ENCODE results near the gene BHMT2. TPM values are rescaled to one million over a fixed set of nuclear protein-coding genes. Genes with fewer than 3 reads are reported as not detected.
A peak's percentile ranks its signal among the peaks of the same experiment; 100 is the strongest.

Gene BHMT2
- total and polyA plus RNA-seq, 2 experiments from 2014 or later: 1.7 to 1.9 TPM

DNA sequence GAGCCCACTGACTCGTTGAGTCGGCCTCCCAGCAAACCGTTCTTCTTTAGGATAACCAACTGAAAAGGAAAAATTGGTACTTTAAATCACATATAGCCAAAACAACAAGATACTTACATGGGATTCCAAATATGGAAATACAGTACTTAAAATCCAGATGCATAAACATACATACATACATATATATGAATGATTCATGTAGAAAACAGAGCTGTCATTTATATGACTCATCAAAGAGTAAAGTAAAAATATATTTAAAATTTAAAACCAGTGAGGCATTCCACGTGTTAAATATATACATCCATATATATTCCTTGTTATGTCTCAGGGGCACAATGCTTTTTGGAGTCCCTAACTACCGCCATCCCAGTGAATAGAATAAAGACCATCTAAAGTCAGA, 36.8 kb upstream of the BHMT2 start (continued):
- TF ChIP-seq, protein P1, sequence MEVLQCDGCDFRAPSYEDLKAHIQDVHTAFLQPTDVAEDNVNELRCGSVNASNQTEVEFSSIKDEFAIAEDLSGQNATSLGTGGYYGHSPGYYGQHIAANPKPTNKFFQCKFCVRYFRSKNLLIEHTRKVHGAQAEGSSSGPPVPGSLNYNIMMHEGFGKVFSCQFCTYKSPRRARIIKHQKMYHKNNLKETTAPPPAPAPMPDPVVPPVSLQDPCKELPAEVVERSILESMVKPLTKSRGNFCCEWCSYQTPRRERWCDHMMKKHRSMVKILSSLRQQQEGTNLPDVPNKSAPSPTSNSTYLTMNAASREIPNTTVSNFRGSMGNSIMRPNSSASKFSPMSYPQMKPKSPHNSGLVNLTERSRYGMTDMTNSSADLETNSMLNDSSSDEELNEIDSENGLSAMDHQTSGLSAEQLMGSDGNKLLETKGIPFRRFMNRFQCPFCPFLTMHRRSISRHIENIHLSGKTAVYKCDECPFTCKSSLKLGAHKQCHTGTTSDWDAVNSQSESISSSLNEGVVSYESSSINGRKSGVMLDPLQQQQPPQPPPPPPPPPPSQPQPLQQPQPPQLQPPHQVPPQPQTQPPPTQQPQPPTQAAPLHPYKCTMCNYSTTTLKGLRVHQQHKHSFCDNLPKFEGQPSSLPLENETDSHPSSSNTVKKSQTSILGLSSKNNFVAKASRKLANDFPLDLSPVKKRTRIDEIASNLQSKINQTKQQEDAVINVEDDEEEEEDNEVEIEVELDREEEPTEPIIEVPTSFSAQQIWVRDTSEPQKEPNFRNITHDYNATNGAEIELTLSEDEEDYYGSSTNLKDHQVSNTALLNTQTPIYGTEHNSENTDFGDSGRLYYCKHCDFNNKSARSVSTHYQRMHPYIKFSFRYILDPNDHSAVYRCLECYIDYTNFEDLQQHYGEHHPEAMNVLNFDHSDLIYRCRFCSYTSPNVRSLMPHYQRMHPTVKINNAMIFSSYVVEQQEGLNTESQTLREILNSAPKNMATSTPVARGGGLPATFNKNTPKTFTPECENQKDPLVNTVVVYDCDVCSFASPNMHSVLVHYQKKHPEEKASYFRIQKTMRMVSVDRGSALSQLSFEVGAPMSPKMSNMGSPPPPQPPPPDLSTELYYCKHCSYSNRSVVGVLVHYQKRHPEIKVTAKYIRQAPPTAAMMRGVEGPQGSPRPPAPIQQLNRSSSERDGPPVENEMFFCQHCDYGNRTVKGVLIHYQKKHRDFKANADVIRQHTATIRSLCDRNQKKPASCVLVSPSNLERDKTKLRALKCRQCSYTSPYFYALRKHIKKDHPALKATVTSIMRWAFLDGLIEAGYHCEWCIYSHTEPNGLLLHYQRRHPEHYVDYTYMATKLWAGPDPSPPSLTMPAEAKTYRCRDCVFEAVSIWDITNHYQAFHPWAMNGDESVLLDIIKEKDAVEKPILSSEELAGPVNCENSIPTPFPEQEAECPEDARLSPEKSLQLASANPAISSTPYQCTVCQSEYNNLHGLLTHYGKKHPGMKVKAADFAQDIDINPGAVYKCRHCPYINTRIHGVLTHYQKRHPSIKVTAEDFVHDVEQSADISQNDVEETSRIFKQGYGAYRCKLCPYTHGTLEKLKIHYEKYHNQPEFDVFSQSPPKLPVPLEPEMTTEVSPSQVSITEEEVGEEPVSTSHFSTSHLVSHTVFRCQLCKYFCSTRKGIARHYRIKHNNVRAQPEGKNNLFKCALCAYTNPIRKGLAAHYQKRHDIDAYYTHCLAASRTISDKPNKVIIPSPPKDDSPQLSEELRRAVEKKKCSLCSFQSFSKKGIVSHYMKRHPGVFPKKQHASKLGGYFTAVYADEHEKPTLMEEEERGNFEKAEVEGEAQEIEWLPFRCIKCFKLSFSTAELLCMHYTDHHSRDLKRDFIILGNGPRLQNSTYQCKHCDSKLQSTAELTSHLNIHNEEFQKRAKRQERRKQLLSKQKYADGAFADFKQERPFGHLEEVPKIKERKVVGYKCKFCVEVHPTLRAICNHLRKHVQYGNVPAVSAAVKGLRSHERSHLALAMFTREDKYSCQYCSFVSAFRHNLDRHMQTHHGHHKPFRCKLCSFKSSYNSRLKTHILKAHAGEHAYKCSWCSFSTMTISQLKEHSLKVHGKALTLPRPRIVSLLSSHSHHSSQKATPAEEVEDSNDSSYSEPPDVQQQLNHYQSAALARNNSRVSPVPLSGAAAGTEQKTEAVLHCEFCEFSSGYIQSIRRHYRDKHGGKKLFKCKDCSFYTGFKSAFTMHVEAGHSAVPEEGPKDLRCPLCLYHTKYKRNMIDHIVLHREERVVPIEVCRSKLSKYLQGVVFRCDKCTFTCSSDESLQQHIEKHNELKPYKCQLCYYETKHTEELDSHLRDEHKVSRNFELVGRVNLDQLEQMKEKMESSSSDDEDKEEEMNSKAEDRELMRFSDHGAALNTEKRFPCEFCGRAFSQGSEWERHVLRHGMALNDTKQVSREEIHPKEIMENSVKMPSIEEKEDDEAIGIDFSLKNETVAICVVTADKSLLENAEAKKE (CRISPR knock-in tag; IDR thresholded peaks at IDR 0.05): no peak
- TF ChIP-seq JUNB (IDR thresholded peaks at IDR 0.05; ENCODE audit: unreplicated experiment) (no peak), CREB1 (CRISPR knock-in tag; IDR thresholded peaks at IDR 0.05; ENCODE audit: low read depth) (no peak), ZNF114 (CRISPR knock-in tag; IDR thresholded peaks at IDR 0.05) (no peak), EZH2phosphoT487 (IDR thresholded peaks at IDR 0.05; ENCODE audit: unreplicated experiment) (no peak)
- TF ChIP-seq, protein P2, sequence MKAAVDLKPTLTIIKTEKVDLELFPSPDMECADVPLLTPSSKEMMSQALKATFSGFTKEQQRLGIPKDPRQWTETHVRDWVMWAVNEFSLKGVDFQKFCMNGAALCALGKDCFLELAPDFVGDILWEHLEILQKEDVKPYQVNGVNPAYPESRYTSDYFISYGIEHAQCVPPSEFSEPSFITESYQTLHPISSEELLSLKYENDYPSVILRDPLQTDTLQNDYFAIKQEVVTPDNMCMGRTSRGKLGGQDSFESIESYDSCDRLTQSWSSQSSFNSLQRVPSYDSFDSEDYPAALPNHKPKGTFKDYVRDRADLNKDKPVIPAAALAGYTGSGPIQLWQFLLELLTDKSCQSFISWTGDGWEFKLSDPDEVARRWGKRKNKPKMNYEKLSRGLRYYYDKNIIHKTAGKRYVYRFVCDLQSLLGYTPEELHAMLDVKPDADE (IDR thresholded peaks at IDR 0.05): no peak

DNA sequence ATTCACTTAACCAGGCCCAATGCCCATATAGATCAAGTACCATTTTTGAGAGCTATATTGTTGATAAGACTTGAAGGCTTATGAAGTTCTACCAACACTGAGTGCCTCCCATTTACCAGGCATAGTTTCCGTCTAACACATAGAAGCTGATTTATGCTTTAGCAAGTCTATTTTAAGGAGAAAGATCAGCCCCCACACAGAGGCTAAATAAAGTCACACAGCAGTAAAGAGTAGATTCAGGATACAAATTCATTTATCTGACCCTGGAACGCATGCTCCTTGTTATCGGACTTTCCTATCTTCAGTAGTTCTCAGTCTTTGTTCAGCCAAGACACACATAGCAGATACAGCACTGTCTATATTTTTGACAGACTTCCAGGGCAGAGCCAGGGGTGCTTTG, 34.3 kb upstream of the BHMT2 start:
- Histone ChIP-seq H3K36me3 (ENCODE audit: insufficient read depth) (no peaks in the 10 kb centered on the region), H3F3A (replicated peaks; ENCODE audit: low read depth) (no peaks in the 10 kb centered on the region), H3K27me3 (ENCODE audit: insufficient read depth) (no peaks in the 10 kb centered on the region), H4K20me1 (replicated peaks; ENCODE audit: insufficient read depth) (no peaks in the 10 kb centered on the region), H2AFZ (peak overlapping the region; percentile 28; the same call in 1 of the 2 replicates), H3K4me1 (ENCODE audit: insufficient read depth) (no peaks in the 10 kb centered on the region), H3K27ac (ENCODE audit: low read depth) (no peak overlapping the region), H3K4me3 (no peak overlapping the region), H3K4me2 (no peak overlapping the region), H3K79me2 (replicated peaks; ENCODE audit: insufficient read depth) (no peaks in the 10 kb centered on the region), H3K9me2 (ENCODE audit: insufficient read depth) (no peaks in the 10 kb centered on the region)
- no peak overlapping the region for H3K4me3 Mint-ChIP-seq
- no peaks in the 10 kb centered on the region for H3K9me3 Mint-ChIP-seq
- no peaks in the 10 kb centered on the region for H3K4me1 Mint-ChIP-seq
- no peaks in the 10 kb centered on the region for H3K27me3 Mint-ChIP-seq (ENCODE audit: insufficient read depth, low read depth, poor library complexity)
- DNase-seq (ENCODE audit: low spot score) (no peak), ATAC-seq (no peak)
- H3K36me3 Mint-ChIP-seq (ENCODE audit: low read depth): no peaks in the 10 kb centered on the region
- H3K27ac Mint-ChIP-seq: no peak overlapping the region
- TF ChIP-seq STAT1 (IDR thresholded peaks at IDR 0.05; ENCODE audit: unreplicated experiment) (no peak), ZNF114 (CRISPR knock-in tag; IDR thresholded peaks at IDR 0.05) (no peak), JUNB (IDR thresholded peaks at IDR 0.05; ENCODE audit: unreplicated experiment) (no peak), CREB1 (CRISPR knock-in tag; IDR thresholded peaks at IDR 0.05; ENCODE audit: low read depth) (no peak), REST (IDR thresholded peaks at IDR 0.05; ENCODE audit: unreplicated experiment) (no peak)
- TF ChIP-seq, protein P2 (IDR thresholded peaks at IDR 0.05): no peak
